GM10847 (cell line): ENCODE results near the gene ISM2.

Experiments
- POLR2A ChIP-seq: IDR thresholded peaks from 2 replicates; pipeline ENCODE4 v1.6.1; 2011; ENCODE audit not compliant: insufficient read length; ENCODE audit errors: extremely low read depth

Gene ISM2

GRCh38 chr14:77498120-77498979, at the start of gene ISM2:
ISM2 (minus strand) TSS chr14:77498816; CDS start chr14:77498793, 23 bp downstream.
- no peak for TF ChIP-seq POLR2A

- no peak for TF ChIP-seq POLR2A
Measured at GRCh38 chr14:77547512-77548180, 49.0 kb upstream of the ISM2 start.

GRCh38 chr14:77544571-77544970, 46.0 kb upstream of the ISM2 start:
- no peak for TF ChIP-seq POLR2A

- TF ChIP-seq POLR2A: no peak
Measured at GRCh38 chr14:77543637-77544334, 45.2 kb upstream of the ISM2 start.

GRCh38 chr14:77543240-77543551, 44.6 kb upstream of the ISM2 start:
- no peak for TF ChIP-seq POLR2A

GRCh38 chr14:77542421-77543239, 44.0 kb upstream of the ISM2 start:
- no peak for TF ChIP-seq POLR2A

GRCh38 chr14:77541905-77542304, 43.3 kb upstream of the ISM2 start:
- TF ChIP-seq POLR2A: no peak

- TF ChIP-seq POLR2A: no peak
Measured at GRCh38 chr14:77531071-77531470, 32.5 kb upstream of the ISM2 start.

GRCh38 chr14:77529963-77530362, 31.3 kb upstream of the ISM2 start:
- TF ChIP-seq POLR2A: no peak

GRCh38 chr14:77529213-77529612, 30.6 kb upstream of the ISM2 start:
- no peak for TF ChIP-seq POLR2A

- no peak for TF ChIP-seq POLR2A
Measured at GRCh38 chr14:77526266-77526665, 27.6 kb upstream of the ISM2 start.

GRCh38 chr14:77524536-77524935, 25.9 kb upstream of the ISM2 start:
- no peak for TF ChIP-seq POLR2A

- no peak for TF ChIP-seq POLR2A
Measured at GRCh38 chr14:77523109-77523508, 24.5 kb upstream of the ISM2 start.

GRCh38 chr14:77520555-77520954, 21.9 kb upstream of the ISM2 start:
- TF ChIP-seq POLR2A: no peak

- TF ChIP-seq POLR2A: no peak
Measured at GRCh38 chr14:77516126-77516525, 17.5 kb upstream of the ISM2 start.
